Right cardiac atrium (tissue), 5 donors: ENCODE measurements around the gene XXYLT1. TPM values are rescaled to one million over a fixed set of nuclear protein-coding genes. Genes with fewer than 3 reads are reported as not detected.

Source experiments
- ATAC-seq, 2 donors: fragments of 200-7000 bp; cut with Tn5 transposase; one replicate each; pipeline versions ENCODE4 v1.8.0 to v1.9.1; 2020; ENCODE audit warnings: moderate library complexity in 2 of 2, mild to moderate bottlenecking in 1 of 2
- DNase-seq, 3 donors: peaks; one replicate each; pipeline ENCODE4 v3.0.0-alpha.2; 2020
- H3K27ac ChIP-seq: one replicate; pipeline ENCODE4 v1.5.1; 2013; ENCODE audit warnings: mild to moderate bottlenecking, low read length, control low read depth, moderate library complexity
- H3K27me3 ChIP-seq: one replicate; pipeline ENCODE4 v1.6.1; 2013; ENCODE audit not compliant: control insufficient read depth, insufficient read depth
- H3K4me1 ChIP-seq: one replicate; pipeline ENCODE4 v1.6.1; 2013; ENCODE audit warnings: low read length; ENCODE audit not compliant: control insufficient read depth, insufficient read depth
- H3K4me3 ChIP-seq: one replicate; pipeline ENCODE4 v1.5.1; 2013; ENCODE audit warnings: low read length, control low read depth
- H3K9me3 ChIP-seq: one replicate; pipeline ENCODE4 v1.6.1; 2013; ENCODE audit warnings: low read length; ENCODE audit not compliant: control insufficient read depth
- WGBS: extraction: QIAGEN DNeasy Blood & Tissue Kit; methylation state at CpG from one replicate; pipeline ENCODE4 v1.1.7; 2013; 5-methylcytosine and 5-hydroxymethylcytosine counted together
- intact Hi-C, 4 donors: fragments of 100-400 bp; cut with DNase I; formaldehyde crosslinking; loops; one replicate each; pipeline versions ENCODE4 v1.11.0 to v1.14.0; 2022 to 2023
- polyA plus RNA-seq: library from polyadenylated mRNA; stranded (reverse); fragments of 200-250 nt; gene quantifications from one replicate; pipeline ENCODE4 v1.2.3, GENCODE V29; 2013
- total RNA-seq, 4 donors: library from RNA; stranded (reverse); fragmentation: NEBNext Ultra II Directional; extraction: Animal tissue kit (Norgen Biotek cat#: 25700); gene quantifications; one replicate each; pipeline ENCODE4 v1.2.1, GENCODE V29; 2021
- donor health status: healthy with polysubstance abuse.
- donor health status: DM: no; HTN: yes; CAD: no.
- donor health status: DM: no; HTN: no; CAD: no.
- donor health status: DM: no; HTN: yes; CAD: no; lungs with severe emphysema.
- donor health status: DM: yes; HTN: yes; CAD: no.

Gene XXYLT1
- total and polyA plus RNA-seq, 5 donors, result 3.3 to 6.2 (median 4.3) TPM

DNA sequence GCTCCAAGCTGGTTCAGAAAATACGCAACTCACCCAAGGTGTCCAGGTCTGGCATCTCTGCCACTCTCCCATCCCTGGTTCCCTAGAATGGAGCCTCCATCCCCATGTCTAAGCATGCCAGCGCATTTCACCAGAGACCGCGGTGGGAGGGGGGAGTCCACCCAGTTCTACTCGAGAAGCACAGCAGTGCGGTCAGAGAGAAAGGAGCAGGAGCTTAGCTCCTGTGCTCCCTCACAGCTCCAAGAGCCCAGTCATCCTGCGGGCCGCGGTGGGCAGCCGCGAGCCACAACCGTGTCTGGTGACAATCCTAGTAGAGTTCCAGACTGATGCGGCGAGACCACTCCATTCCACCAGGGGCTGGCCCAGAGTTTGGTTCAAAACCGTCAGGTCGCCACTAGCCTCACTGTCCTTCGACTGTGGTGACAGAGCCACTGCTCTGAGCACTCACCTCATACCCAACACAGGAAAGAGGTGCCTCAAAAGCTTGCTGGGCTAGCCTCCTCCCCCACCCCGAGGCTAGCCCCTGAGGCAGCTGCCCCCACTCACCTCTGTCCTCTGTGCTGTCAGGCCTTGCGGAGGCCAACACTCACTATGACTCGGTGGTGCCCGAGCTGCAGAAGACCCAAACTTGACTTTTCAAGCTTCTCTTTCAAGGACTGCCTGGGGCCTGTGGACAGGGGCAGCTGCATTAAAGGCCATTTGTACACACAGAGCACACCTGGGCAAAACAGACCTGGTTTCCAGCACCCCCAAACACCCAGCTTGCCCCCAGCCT is 185.4 kb downstream of the XXYLT1 start:
- H3K27me3 ChIP-seq, result no peaks in the 10 kb centered on the region
- peaks cover 3% of the 10 kb centered on the region for H3K4me1 ChIP-seq
- DNase-seq (peak; percentile 6 to 35 (median 20)), ATAC-seq (no peak)
- WGBS, result 93% methylated on average over 21 of the region's 21 CpGs
- H3K27ac ChIP-seq, result no peak overlapping the region
- H3K4me3 ChIP-seq, result no peak overlapping the region
- intact Hi-C loops, result no loop called here
- H3K9me3 ChIP-seq, result no peaks in the 10 kb centered on the region

DNA sequence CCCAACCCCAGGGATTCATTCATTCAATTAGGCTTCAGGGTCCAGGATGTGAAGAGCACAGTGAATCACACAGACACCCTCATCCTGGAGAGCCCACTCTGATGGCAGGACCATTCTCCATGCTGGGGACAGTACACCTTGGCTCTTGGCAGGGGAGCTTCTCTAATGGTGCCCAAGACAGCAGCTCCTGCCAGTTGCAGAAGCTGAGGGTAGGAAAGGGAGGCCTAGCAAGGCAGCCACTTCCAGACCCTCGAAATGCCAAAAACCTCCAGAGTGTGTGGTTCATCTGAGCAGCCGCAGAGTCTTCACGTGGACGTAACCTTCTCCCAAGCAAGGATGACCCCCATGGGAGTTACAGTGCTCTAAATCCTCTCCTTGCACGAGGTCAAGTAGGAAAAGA is 186.2 kb downstream of the XXYLT1 start:
- Histone ChIP-seq H3K4me3 (no peak overlapping the region), H3K4me1 (peaks cover 7% of the 10 kb centered on the region), H3K27me3 (no peaks in the 10 kb centered on the region), H3K9me3 (no peaks in the 10 kb centered on the region), H3K27ac (no peak overlapping the region)
- DNase-seq (peak in 1 of 3 donors; percentile 2), ATAC-seq (no peak)
- intact Hi-C loops, result no loop called here
- 85% methylated on average over 5 of the region's 5 CpGs for WGBS

DNA sequence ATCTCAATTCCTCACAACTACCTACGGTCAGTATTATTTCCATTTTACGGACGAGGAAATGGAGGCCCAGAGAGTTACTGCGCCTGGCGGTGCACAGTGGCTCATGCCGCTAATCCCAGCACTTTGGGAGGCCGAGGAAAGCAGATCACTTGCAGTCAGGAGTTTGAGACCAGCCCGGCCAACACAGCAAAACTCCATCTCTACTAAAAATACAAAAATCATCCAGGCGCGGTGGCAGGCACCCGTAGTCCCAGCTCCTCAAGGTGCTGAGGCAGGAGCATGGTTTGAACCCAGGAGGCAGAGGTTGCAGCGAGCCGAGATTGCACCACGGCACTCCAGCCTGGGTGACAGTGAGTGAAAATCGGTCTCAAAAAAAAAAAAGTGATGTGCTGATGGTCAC is 187.3 kb downstream of the XXYLT1 start:
- Histone ChIP-seq H3K27ac (no peak overlapping the region), H3K4me1 (peaks cover 7% of the 10 kb centered on the region), H3K4me3 (no peak overlapping the region), H3K9me3 (no peaks in the 10 kb centered on the region), H3K27me3 (no peaks in the 10 kb centered on the region)
- intact Hi-C loops, result no loop called here
- DNase-seq (peak in 2 of 3 donors; percentile 8 to 25), ATAC-seq (no peak)
- WGBS, result 96% methylated on average over 15 of the region's 15 CpGs

DNA sequence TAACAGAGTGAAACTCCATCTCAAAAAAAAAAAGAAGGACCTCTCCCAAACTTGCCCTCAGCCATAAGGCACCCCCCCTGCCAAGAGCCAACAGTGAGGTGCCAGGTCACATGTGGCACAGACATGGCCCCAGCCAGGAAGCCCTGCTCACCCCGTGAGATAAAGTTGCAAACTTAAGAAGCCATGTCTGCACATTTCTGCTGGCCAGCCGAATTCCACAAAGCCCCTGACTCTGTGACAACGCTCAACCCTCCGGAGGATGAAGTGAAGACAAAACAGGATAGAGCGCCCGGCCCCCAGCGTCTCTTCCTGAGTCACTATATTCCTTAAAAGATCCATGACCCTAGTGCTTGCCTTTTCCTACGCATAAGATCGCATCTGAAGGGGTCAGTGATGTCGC is 188.1 kb downstream of the XXYLT1 start:
- no peak overlapping the region for H3K27ac ChIP-seq
- WGBS, result 71% methylated on average over 10 of the region's 10 CpGs
- H3K9me3 ChIP-seq, result no peaks in the 10 kb centered on the region
- H3K27me3 ChIP-seq, result no peaks in the 10 kb centered on the region
- ATAC-seq (no peak), DNase-seq (peak in 1 of 3 donors; percentile 35)
- peaks cover 7% of the 10 kb centered on the region for H3K4me1 ChIP-seq
- intact Hi-C loops, result no loop called here
- H3K4me3 ChIP-seq, result no peak overlapping the region

DNA sequence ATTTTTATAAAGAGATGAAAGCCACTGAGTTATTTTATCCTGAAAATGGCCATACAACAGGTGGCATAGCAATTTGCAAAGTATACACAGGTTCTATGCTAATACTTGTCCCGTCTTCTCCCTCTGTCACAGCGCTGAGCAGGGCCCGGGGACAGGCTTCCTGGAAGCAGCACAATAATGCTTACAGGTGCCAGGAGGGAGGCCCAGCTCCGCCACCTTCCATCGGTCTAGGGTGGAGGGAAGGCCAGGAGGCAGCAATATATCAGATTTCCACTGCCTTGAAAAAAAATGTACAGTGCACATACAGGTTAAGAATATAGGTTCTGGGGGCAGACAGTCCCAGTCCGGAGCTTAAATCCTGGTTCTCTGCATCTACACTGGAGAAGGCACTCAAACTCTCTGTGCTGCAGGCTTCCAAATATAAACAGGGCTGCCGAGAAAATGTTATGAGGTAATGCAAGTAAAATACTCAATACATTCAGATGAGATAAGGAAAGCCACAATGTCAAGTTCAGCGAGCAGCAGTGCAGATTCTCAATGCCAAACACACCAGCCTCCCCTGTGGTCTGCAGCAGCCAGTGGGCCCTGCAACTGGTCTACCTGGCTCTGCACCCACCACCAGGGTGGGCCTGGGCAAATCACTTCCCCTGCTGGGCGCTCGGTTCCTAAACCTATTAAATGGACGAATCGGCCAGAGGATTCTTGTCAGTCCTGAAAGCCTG is 189.6 kb downstream of the XXYLT1 start:
- Histone ChIP-seq H3K9me3 (no peaks in the 10 kb centered on the region), H3K27me3 (no peaks in the 10 kb centered on the region), H3K27ac (peak overlapping the region; percentile 55), H3K4me3 (no peak overlapping the region), H3K4me1 (peaks cover 7% of the 10 kb centered on the region)
- intact Hi-C loops, result no loop called here
- peak in 2 of 3 donors; percentile 31 to 33 for DNase-seq
- 48% methylated on average over 12 of the region's 12 CpGs for WGBS
- no peak for ATAC-seq

DNA sequence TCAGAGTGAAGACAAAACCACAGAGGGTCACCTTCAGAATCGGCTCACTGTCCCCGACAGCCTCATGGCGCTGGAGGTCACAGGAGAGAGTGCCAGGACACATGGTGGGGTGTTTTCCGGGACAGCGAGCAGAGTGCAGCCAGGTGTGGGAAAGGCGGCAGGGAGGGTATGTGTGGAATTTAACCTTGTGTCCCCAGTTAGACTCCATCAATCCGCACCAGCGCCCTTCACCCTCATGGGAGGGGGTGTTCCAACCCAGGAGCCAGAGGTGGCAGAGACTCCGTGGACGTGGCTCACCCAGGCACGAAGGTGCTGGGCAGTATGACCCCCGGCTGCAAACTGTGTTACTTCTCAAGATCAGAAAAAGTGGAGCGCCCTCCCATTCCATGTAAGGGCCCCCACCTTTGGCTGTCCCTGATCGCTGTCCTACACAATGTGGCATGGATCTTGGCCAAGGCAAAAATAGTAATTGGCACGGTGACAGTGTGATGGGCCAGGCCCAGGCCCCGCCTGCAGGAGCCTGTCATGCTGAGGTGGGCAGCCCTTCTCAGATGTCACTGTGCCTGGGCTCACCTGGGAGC is 190.3 kb downstream of the XXYLT1 start:
- no peaks in the 10 kb centered on the region for H3K9me3 ChIP-seq
- H3K27ac ChIP-seq, result peak overlapping the region; percentile 13
- peaks cover 7% of the 10 kb centered on the region for H3K4me1 ChIP-seq
- DNase-seq (peak; percentile 40 to 77 (median 74)), ATAC-seq (peak; percentile 69 to 81)
- H3K4me3 ChIP-seq, result no peak overlapping the region
- intact Hi-C loops, result no loop called here
- no peaks in the 10 kb centered on the region for H3K27me3 ChIP-seq
- WGBS, result 70% methylated on average over 16 of the region's 16 CpGs

DNA sequence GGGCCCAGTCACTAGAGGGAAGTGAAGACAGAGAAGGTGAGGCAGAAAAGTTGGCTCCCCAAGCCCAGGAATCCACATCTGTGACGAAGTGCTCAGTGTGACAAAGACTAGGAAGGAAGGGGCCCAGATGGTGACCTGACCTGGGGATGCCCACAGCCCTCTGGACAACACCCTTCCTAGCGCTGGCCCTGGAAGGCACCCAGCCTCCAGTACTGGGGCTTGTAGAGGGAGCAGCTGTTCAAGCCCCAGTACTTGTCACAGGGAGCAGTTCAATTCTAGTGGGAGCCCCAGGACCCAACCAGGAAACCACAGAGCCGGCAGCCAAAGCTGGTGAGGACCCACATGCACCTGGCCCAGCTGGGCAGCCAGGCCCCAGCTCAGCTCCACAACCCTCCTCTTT is 190.8 kb downstream of the XXYLT1 start:
- Histone ChIP-seq H3K4me1 (peaks cover 7% of the 10 kb centered on the region), H3K27ac (peak overlapping the region; percentile 43), H3K9me3 (no peaks in the 10 kb centered on the region), H3K27me3 (no peaks in the 10 kb centered on the region), H3K4me3 (no peak overlapping the region)
- DNase-seq (peak in 1 of 3 donors; percentile 37), ATAC-seq (no peak)
- WGBS, result 60% methylated on average over 3 of the region's 3 CpGs
- intact Hi-C loops, result no loop called here

DNA sequence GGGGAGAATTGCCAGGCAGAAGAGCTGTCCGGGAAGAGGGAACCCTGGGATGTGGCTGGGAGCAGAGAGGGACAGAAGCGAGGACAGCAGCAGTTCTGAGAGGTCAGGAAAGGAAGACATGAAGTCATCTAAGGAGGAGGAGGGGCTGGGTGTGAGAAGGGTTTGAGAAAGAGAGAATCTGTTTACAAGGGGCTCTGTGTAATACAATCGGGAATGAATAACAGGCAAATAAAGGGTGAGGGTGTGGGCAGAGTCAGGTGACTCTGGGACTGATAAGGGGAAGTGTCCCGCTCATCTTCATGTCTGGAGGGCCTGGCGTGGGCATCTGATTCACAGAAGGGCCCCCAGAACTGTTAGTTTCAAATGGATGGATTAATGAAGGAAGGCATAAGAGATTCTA is 191.3 kb downstream of the XXYLT1 start:
- no peaks in the 10 kb centered on the region for H3K27me3 ChIP-seq
- no peaks in the 10 kb centered on the region for H3K9me3 ChIP-seq
- peak overlapping the region; percentile 43 for H3K27ac ChIP-seq
- 47% methylated on average over 5 of the region's 5 CpGs for whole genome bisulfite sequencing
- H3K4me3 ChIP-seq, result no peak overlapping the region
- H3K4me1 ChIP-seq, result peaks cover 7% of the 10 kb centered on the region
- ATAC-seq (no peak), DNase-seq (peak in 1 of 3 donors; percentile 22)
- intact Hi-C loops, result no loop called here

DNA sequence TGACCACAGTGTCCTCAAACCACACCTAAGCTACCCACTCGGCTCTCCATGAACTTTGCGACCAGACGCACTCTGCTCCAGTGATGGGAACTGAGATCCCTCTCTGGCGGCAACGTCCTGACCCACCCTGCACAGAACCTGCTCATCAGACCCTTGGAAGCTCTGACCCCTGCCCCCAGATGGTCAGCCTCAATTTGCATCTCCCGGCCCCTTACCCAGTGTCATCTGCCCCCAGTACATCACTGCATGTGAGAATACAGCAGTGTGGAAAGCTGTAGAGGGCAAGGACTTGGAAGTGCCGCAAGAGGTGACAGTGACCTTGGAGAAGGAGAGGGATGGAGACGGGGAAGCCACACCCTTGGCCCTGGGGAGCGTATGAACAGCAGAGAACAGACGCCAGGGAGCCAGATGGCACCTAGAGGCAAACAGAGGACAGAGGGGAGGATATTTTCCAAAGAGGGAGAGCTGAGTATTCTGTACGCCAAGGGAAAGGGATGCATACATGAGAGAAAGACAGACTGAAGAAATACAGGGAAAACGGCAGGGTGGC is 192.0 kb downstream of the XXYLT1 start:
- DNase-seq (peak in 2 of 3 donors; percentile 23 to 26), ATAC-seq (no peak)
- Histone ChIP-seq H3K27ac (no peak overlapping the region), H3K4me3 (no peak overlapping the region), H3K27me3 (no peaks in the 10 kb centered on the region), H3K4me1 (peaks cover 7% of the 10 kb centered on the region), H3K9me3 (no peaks in the 10 kb centered on the region)
- intact Hi-C loops, result no loop called here
- WGBS, result 85% methylated on average over 12 of the region's 12 CpGs

DNA sequence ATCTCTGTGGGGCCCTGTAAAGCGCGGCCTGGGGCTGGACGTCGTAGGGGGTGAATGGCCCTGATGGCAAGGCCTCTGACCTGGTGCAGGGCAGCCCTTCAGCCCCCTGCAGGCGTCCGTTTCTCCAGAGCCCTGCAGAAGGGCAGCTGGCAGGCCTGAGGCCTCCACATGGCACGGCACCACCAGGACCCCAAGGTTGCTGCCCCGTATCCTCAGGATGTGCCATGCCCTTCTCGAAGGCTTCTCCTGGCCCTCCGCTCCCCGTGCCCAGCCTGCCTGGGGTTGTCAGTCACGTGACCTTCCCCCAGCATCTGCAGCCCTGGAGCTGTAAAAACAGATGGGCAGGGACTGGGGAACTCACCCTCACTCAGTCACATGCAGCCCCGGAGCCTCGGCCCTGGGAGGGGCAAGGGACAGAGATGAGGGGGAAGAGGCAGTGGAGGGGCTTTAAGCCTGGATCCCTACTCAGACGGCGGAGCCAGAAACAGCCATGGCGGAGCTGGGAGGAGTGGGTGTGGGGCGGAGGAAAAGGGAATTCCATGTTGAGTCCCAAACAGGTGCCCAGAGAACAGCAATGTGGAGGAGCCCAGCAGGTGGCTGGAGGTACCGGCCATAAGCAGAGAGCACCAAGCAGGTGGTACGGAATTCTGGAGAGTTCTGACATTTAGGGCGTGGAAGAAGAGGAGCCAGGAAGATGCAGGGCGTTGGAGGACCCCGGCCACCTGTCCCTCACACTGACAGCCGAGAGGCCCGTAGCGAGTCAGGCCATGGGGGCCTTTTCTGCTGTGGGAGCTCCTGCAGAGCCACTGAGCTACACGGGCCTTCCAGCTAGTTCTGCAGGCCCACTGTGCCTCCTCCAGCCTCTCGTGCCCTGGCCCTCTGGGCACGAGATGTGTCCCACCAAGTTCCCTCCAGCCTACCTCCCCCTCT is 193.1 kb downstream of the XXYLT1 start:
- WGBS, result 89% methylated on average over 29 of the region's 29 CpGs
- intact Hi-C loops, result no loop called here
- Histone ChIP-seq H3K27me3 (no peaks in the 10 kb centered on the region), H3K4me3 (no peak overlapping the region), H3K9me3 (no peaks in the 10 kb centered on the region), H3K27ac (no peak overlapping the region), H3K4me1 (peaks cover 7% of the 10 kb centered on the region)
- DNase-seq (peak in 1 of 3 donors; percentile 61), ATAC-seq (no peak)
